ENCODE measurements around the gene RPS6KA2.

DNA sequence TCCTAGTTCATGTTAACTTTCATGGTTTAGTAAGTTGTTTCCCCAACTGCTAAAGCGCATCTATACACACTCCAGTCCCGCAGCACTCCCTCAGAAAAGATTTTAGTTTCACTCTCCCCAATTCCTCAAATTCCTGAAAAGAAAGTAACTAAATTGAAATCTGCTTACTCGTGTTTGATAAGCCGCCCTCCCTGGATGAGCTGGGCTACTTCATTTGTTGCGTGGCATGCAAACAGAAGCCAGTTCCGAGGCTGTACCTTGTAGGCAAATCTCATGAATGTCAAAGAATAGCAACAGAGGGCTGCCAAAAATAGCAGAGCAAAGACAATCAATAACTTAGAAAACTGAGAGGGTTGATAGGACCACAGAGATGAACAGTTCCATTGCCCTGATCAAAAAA lies 261.2 kb downstream of the RPS6KA2 start:
- TF ChIP-seq, protein P1, sequence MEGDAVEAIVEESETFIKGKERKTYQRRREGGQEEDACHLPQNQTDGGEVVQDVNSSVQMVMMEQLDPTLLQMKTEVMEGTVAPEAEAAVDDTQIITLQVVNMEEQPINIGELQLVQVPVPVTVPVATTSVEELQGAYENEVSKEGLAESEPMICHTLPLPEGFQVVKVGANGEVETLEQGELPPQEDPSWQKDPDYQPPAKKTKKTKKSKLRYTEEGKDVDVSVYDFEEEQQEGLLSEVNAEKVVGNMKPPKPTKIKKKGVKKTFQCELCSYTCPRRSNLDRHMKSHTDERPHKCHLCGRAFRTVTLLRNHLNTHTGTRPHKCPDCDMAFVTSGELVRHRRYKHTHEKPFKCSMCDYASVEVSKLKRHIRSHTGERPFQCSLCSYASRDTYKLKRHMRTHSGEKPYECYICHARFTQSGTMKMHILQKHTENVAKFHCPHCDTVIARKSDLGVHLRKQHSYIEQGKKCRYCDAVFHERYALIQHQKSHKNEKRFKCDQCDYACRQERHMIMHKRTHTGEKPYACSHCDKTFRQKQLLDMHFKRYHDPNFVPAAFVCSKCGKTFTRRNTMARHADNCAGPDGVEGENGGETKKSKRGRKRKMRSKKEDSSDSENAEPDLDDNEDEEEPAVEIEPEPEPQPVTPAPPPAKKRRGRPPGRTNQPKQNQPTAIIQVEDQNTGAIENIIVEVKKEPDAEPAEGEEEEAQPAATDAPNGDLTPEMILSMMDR (IDR thresholded peaks at IDR 0.05), result no peak
- TF ChIP-seq EZH2 (IDR thresholded peaks at IDR 0.05; ENCODE audit: borderline replicate concordance, insufficient read depth, low read depth, low read length, poor library complexity, severe bottlenecking), result no peak

All from B cell (primary cell).